GM23248 (cell line): ENCODE results near the gene SAMD8. TPM values are rescaled to one million over a fixed set of nuclear protein-coding genes. Genes with fewer than 3 reads are reported as not detected.
"Not testable (repeated sequence)": the region's sequence is repeated elsewhere in the genome, so short reads cannot be mapped to it uniquely, and the experiment has no call there.

Experiments
- DNase-seq: peaks from one replicate; pipeline ENCODE4 v3.0.0-alpha.2; 2015
- H2AFZ ChIP-seq: fragments of 200-600 bp; sonication (generic); 2 replicates; pipeline ENCODE4 v1.6.1; 2016; ENCODE audit warnings: antibody characterized with exemption
- H3F3A ChIP-seq: fragments of 200-600 bp; sonication (generic); 2 replicates; pipeline ENCODE4 v1.6.1; 2016; ENCODE audit warnings: mild to moderate bottlenecking, antibody characterized with exemption, mixed run types; ENCODE audit not compliant: insufficient read depth
- H3K27ac ChIP-seq: fragments of 200-600 bp; sonication (generic); 2 replicates; pipeline ENCODE4 v1.5.1; 2016; ENCODE audit warnings: mild to moderate bottlenecking
- H3K27me3 ChIP-seq: fragments of 200-600 bp; sonication (generic); replicated peaks from 2 replicates; pipeline ENCODE4 v1.6.1; 2016; ENCODE audit warnings: mild to moderate bottlenecking; ENCODE audit not compliant: insufficient read depth
- H3K36me3 ChIP-seq: fragments of 200-600 bp; sonication (generic); 2 replicates; pipeline ENCODE4 v1.6.1; 2016; ENCODE audit warnings: low read depth, mild to moderate bottlenecking
- H3K4me1 ChIP-seq: fragments of 200-600 bp; sonication (generic); 2 replicates; pipeline ENCODE4 v1.6.1; 2016; ENCODE audit warnings: mild to moderate bottlenecking; ENCODE audit not compliant: insufficient read depth
- H3K4me2 ChIP-seq: fragments of 200-600 bp; sonication (generic); one replicate; pipeline ENCODE4 v1.6.1; 2016; ENCODE audit warnings: mild to moderate bottlenecking; ENCODE audit not compliant: unreplicated experiment
- H3K4me3 ChIP-seq: fragments of 200-600 bp; sonication (generic); 2 replicates; pipeline ENCODE4 v1.5.1; 2016; ENCODE audit warnings: mild to moderate bottlenecking
- H3K79me2 ChIP-seq: fragments of 200-600 bp; sonication (generic); 2 replicates; pipeline ENCODE4 v1.6.1; 2016; ENCODE audit warnings: mild to moderate bottlenecking; ENCODE audit not compliant: insufficient read depth
- H3K9ac ChIP-seq: fragments of 200-600 bp; sonication (generic); 2 replicates; pipeline ENCODE4 v1.6.1; 2016; ENCODE audit warnings: mild to moderate bottlenecking
- H3K9me2 ChIP-seq: fragments of 200-600 bp; sonication (generic); 2 replicates; pipeline ENCODE4 v1.6.1; 2016; ENCODE audit warnings: mixed run types, mild to moderate bottlenecking, moderate library complexity; ENCODE audit not compliant: insufficient read depth
- H3K9me3 ChIP-seq: fragments of 200-600 bp; sonication (generic); one replicate; pipeline ENCODE4 v1.6.1; 2017; ENCODE audit warnings: low read depth
- H4K20me1 ChIP-seq: fragments of 200-600 bp; sonication (generic); 2 replicates; pipeline ENCODE4 v1.6.0; 2016; ENCODE audit not compliant: insufficient read depth
- EZH2 ChIP-seq: fragments of 200-600 bp; sonication (generic); IDR thresholded peaks from 2 replicates; pipeline ENCODE4 v1.6.1; 2018; ENCODE audit warnings: antibody characterized with exemption, mild to moderate bottlenecking; ENCODE audit not compliant: insufficient read depth, poor library complexity, severe bottlenecking
- EZH2phosphoT487 ChIP-seq: fragments of 200-600 bp; sonication (generic); IDR thresholded peaks from 2 replicates; pipeline ENCODE4 v1.6.1; 2018; ENCODE audit warnings: antibody characterized with exemption, moderate library complexity, mild to moderate bottlenecking, low read depth; ENCODE audit not compliant: insufficient read depth
- WGBS, 2 experiments: methylation state at CpG; one replicate each; pipeline ENCODE4 v1.1.6; 2015 to 2017; ENCODE audit warnings: low lambda C conversion rate in 2 of 2, low coverage in 1 of 2; ENCODE audit errors: missing lambda C conversion rate in 2 of 2; 5-methylcytosine and 5-hydroxymethylcytosine counted together
- in situ Hi-C: fragments of 300-500 bp; cut with MboI; formaldehyde crosslinking; loops from 2 replicates; pipeline ENCODE4 v1.15.0; 2020
- polyA plus RNA-seq: library from polyadenylated mRNA; unstranded; fragments of >200 nt; fragmentation: Nextera tagmentation; extraction: Ambion mirVana; gene quantifications from 2 replicates; pipeline ENCODE4 v1.2.1, GENCODE V29; 2016
- total RNA-seq: library from RNA; depleted of rRNA; stranded (reverse); fragments of >200 nt; shearing (Covaris generic); gene quantifications from 2 replicates; pipeline ENCODE4 v1.2.3, GENCODE V29; 2014

SAMD8 gene
- total and polyA plus RNA-seq, 2 experiments from 2014 or later = 16.9 to 30.5 TPM

- TF ChIP-seq EZH2phosphoT487 = no peak
- TF ChIP-seq EZH2 = no peak
- Histone ChIP-seq H2AFZ (no peak overlapping the region), H3K27ac (no peak overlapping the region), H3K4me2 (no peak overlapping the region), H3K9ac (no peak overlapping the region), H3K9me2 (no peaks in the 10 kb centered on the region), H3K79me2 (no peaks in the 10 kb centered on the region), H3K4me3 (no peak overlapping the region), H3K27me3 (no peaks in the 10 kb centered on the region), H4K20me1 (no peaks in the 10 kb centered on the region), H3K9me3 (no peaks in the 10 kb centered on the region), H3K36me3 (no peaks in the 10 kb centered on the region), H3K4me1 (no peaks in the 10 kb centered on the region), H3F3A (peaks cover 16% of the 10 kb centered on the region)
- in situ Hi-C loops = loop anchor here (10.0 kb wide), 1 partner anchor 861 kb away; no protein-coding TSS in a partner anchor
- 58 to 60% methylated on average over 8 of the region's 8 CpGs for WGBS, 2 experiments
- peak; percentile 13 for DNase-seq
Measured at GRCh38 chr10:75106242-75106641, 5.2 kb upstream of the SAMD8 start.

GRCh38 chr10:75106891-75107290 is 4.6 kb upstream of the SAMD8 start:
- DNase-seq, H3K9me3 ChIP-seq: not testable (repeated sequence)
- in situ Hi-C loops = loop anchor here (10.0 kb wide), 1 partner anchor 862 kb away; no protein-coding TSS in a partner anchor

GRCh38 chr10:75107756-75108683 is 3.4 kb upstream of the SAMD8 start:
- peaks cover 6% of the 10 kb centered on the region for H3K79me2 ChIP-seq
- H3K9me3 ChIP-seq = no peaks in the 10 kb centered on the region
- no peak overlapping the region for H3K27ac ChIP-seq
- in situ Hi-C loops = loop anchor here (10.0 kb wide), 1 partner anchor 863 kb away; no protein-coding TSS in a partner anchor
- WGBS, 2 experiments = 86 to 87% methylated on average over 25 of the region's 25 CpGs
- peaks cover 27% of the 10 kb centered on the region for H3F3A ChIP-seq
- no peak overlapping the region for H3K9ac ChIP-seq
- no peaks in the 10 kb centered on the region for H3K27me3 ChIP-seq
- H4K20me1 ChIP-seq = no peaks in the 10 kb centered on the region
- H2AFZ ChIP-seq = no peak overlapping the region
- no peak overlapping the region for H3K4me2 ChIP-seq
- no peak for DNase-seq
- H3K9me2 ChIP-seq = no peaks in the 10 kb centered on the region
- H3K4me1 ChIP-seq = peaks cover 5% of the 10 kb centered on the region
- H3K4me3 ChIP-seq = no peak overlapping the region
- no peaks in the 10 kb centered on the region for H3K36me3 ChIP-seq
- no peak for TF ChIP-seq EZH2
- no peak for TF ChIP-seq EZH2phosphoT487

More at GRCh38 chr10:75106891-75107290, 4.6 kb upstream of the SAMD8 start:
- H3K27ac ChIP-seq, H3K4me3 ChIP-seq, H3K36me3 ChIP-seq, H3K27me3 ChIP-seq, H3K9me2 ChIP-seq, H3K9ac ChIP-seq, H4K20me1 ChIP-seq, H2AFZ ChIP-seq, H3K79me2 ChIP-seq, H3K4me1 ChIP-seq, H3K4me2 ChIP-seq: not testable (repeated sequence)
- WGBS, 2 experiments = 94 to 96% methylated on average over 9 of the region's 9 CpGs
- peaks cover 16% of the 10 kb centered on the region for H3F3A ChIP-seq

GRCh38 chr10:75108684-75109458 is 2.6 kb upstream of the SAMD8 start:
- peak; percentile 45 for DNase-seq
- H3K4me3 ChIP-seq = no peak overlapping the region

More at GRCh38 chr10:75108684-75109458, 2.6 kb upstream of the SAMD8 start:
- Histone ChIP-seq H3K27ac (no peak overlapping the region), H3K4me2 (no peak overlapping the region), H3F3A (peaks cover 35% of the 10 kb centered on the region), H3K36me3 (no peaks in the 10 kb centered on the region), H3K9ac (no peak overlapping the region), H3K79me2 (peaks cover 14% of the 10 kb centered on the region), H3K27me3 (no peaks in the 10 kb centered on the region), H3K4me1 (peaks cover 13% of the 10 kb centered on the region), H4K20me1 (no peaks in the 10 kb centered on the region), H3K9me3 (no peaks in the 10 kb centered on the region), H3K9me2 (no peaks in the 10 kb centered on the region), H2AFZ (no peak overlapping the region)
- in situ Hi-C loops = loop anchor here (10.0 kb wide), 1 partner anchor 864 kb away; no protein-coding TSS in a partner anchor
- WGBS, 2 experiments = 62 to 68% methylated on average over 9 to 10 of the region's 10 CpGs
- TF ChIP-seq EZH2phosphoT487 (no peak), EZH2 (no peak)
